ENCODE results near the gene PHF21B.

PHF21B gene

DNA sequence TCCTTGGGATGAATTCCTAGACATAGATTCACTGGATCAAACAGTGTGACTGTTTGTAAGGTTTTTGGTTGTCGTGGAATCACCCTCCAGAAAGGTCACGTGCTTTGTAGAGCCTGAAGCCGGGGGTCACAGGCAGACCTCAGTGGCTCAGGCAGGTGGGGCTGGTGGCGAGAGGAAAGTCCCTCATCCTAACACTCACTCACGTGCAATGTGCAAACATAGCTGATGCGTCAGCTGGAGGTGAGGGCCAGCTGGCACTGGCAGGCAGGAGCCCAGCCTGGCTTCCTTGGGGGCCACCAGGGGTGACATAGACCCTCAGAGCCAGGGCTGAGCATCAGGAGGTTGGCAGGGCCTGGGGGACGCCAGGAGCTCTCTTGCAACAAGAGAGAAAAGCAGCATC lies 167.4 kb downstream of the PHF21B start:
- H3K4me1 ChIP-seq (ENCODE audit: insufficient read depth, low read length), result no peaks in the 10 kb centered on the region
- no peaks in the 10 kb centered on the region; the same call in 1 of the 2 replicates for H3K36me3 ChIP-seq (ENCODE audit: insufficient read depth, low read length)

DNA sequence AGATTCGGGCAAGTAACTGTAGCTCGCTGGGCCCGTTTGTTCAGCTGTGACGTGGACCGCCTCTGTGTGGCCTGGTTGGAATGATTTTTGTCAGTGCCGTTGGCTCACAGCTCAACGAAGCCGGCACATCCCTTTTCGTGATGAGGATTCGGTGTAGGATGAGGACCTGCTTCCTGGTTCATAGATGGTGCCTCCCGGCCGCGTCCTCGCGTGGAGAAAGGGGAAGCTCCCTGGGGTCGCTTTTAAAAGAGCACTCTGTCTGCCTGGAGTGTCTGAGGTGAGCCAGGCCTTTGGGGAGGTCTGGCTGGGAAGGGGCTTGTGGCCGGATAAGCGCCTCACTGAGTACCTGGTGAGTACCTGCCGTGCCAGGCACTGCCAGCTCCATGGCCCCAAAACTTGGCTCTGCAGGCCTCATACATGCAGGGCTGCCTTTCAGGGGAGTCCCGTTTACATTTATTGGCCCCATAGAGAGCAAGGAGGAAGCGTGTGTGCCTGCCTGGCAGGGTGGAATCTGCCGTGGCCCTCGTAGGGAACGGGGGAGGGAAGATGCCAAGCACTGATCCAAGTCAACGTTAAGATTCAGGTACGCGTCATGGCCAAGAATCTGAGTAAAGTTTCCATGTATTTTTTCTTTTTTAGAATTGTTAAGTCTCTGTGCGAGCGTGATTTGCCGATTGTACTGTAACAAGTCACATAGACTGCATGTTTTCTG lies 169.0 kb downstream of the PHF21B start:
- Histone ChIP-seq H3K9me3 (ENCODE audit: control insufficient read depth, insufficient read depth, low read length) (no peaks in the 10 kb centered on the region), H3K36me3 (ENCODE audit: insufficient read depth, low read length) (no peaks in the 10 kb centered on the region; the same call in 1 of the 2 replicates), H3K4me1 (ENCODE audit: insufficient read depth, low read length) (no peaks in the 10 kb centered on the region), H3K9ac (ENCODE audit: low read depth, low read length) (no peak overlapping the region)

More for the DNA sequence above, 167.4 kb downstream of the PHF21B start:
- H3K9me3 ChIP-seq (ENCODE audit: control insufficient read depth, insufficient read depth, low read length), result no peaks in the 10 kb centered on the region
- no peak overlapping the region for H3K9ac ChIP-seq (ENCODE audit: low read depth, low read length)

- H3K9ac ChIP-seq (ENCODE audit: low read depth, low read length), result no peak overlapping the region
- no peaks in the 10 kb centered on the region; the same call in 1 of the 2 replicates for H3K36me3 ChIP-seq (ENCODE audit: insufficient read depth, low read length)
- no peaks in the 10 kb centered on the region for H3K4me1 ChIP-seq (ENCODE audit: insufficient read depth, low read length)
- H3K9me3 ChIP-seq (ENCODE audit: control insufficient read depth, insufficient read depth, low read length), result no peaks in the 10 kb centered on the region
Observed at GRCh38 chr22:44839721-44840120, 170.1 kb downstream of the PHF21B start.

DNA sequence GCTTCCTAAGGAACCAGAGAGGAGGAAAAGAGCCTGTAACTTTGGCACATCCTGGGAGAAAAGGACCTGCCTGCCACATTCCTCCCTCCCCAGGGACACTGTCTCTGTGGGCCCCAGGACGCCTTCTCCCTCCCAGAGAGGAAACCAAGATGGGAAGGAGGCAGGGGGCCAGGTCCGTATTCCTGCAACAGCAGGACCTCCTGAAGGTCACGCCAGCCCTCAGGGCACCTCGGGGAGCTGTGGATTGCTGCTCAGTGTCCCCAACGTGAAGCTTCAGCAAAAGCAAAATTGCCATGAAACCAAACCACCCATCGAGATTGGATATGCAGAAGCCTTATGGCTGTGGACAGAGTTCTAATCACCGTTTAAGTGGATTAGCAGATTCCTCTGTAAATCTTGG lies 170.7 kb downstream of the PHF21B start:
- Histone ChIP-seq H3K36me3 (ENCODE audit: insufficient read depth, low read length) (no peaks in the 10 kb centered on the region), H3K9ac (ENCODE audit: low read depth, low read length) (no peak overlapping the region), H3K4me1 (ENCODE audit: insufficient read depth, low read length) (no peaks in the 10 kb centered on the region), H3K9me3 (ENCODE audit: control insufficient read depth, insufficient read depth, low read length) (no peaks in the 10 kb centered on the region)

DNA sequence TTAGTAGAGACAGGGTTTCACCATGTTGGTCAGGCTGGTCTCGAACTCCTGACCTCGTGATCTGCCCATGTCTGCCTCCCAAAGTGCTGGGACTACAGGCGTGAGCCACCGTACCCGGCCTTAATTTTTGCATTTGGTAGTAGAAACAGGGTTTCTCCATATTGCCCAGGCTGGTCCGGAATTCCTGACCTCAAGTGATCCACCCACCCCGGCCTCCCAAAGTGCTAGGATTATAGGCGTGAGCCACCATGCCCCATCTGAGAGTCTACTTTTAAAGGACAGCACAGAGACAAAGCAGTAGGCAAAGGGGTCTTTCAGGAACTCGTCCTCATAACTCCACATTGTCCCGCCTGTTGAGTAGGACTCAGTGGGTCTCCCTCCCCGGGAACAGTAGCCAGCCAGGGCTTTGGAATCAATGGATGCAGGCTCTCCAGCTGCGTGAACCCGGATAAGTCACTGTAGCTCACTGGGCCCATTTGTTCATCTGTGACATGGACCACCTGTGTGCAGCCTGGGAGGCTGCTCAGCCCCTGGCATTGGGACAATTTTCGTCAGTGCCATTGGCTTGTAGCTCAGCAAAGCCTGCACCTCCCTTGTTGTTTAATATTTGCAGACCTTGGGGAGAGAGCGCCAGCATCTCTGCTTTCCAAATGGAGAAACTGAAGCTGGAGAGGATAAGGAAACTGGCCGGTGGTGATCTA lies 171.3 kb downstream of the PHF21B start:
- no peaks in the 10 kb centered on the region; the same call in 1 of the 2 replicates for H3K9me3 ChIP-seq (ENCODE audit: control insufficient read depth, insufficient read depth, low read length)
- no peaks in the 10 kb centered on the region for H3K4me1 ChIP-seq (ENCODE audit: insufficient read depth, low read length)
- no peaks in the 10 kb centered on the region for H3K36me3 ChIP-seq (ENCODE audit: insufficient read depth, low read length)
- no peak overlapping the region for H3K9ac ChIP-seq (ENCODE audit: low read depth, low read length)

DNA sequence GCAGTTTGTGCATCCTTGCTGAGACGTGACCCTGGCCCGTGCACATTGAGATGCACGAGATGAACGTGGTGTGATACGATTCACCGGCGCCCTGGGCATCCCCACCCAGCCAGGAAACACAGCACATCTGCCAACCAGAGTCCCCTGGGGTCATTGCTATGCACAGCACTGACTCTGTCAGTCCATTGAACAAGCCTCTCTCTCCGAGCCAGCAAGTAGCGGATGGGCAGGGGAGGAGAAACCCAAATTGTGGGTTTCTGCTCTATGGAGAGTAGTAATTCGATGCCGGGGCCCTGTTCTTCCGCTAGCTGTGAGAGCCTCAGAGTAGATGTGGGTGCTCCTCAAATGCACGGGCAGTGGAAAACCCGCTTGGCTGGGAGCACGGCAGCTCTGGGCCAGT lies 172.3 kb downstream of the PHF21B start:
- H3K9ac ChIP-seq (ENCODE audit: low read depth, low read length), result no peak overlapping the region
- H3K9me3 ChIP-seq (ENCODE audit: control insufficient read depth, insufficient read depth, low read length), result no peaks in the 10 kb centered on the region; the same call in 1 of the 2 replicates
- no peaks in the 10 kb centered on the region for H3K4me1 ChIP-seq (ENCODE audit: insufficient read depth, low read length)
- no peaks in the 10 kb centered on the region for H3K36me3 ChIP-seq (ENCODE audit: insufficient read depth, low read length)

- no peaks in the 10 kb centered on the region for H3K36me3 ChIP-seq (ENCODE audit: insufficient read depth, low read length)
- no peaks in the 10 kb centered on the region for H3K4me1 ChIP-seq (ENCODE audit: insufficient read depth, low read length)
- no peaks in the 10 kb centered on the region; the same call in 1 of the 2 replicates for H3K9me3 ChIP-seq (ENCODE audit: control insufficient read depth, insufficient read depth, low read length)
- no peak overlapping the region for H3K9ac ChIP-seq (ENCODE audit: low read depth, low read length)
Observed at GRCh38 chr22:44834065-44834464, 175.7 kb downstream of the PHF21B start.

GRCh38 chr22:44831885-44832284 lies 177.9 kb downstream of the PHF21B start:
- Histone ChIP-seq H3K9me3 (ENCODE audit: control insufficient read depth, insufficient read depth, low read length) (no peaks in the 10 kb centered on the region; the same call in 1 of the 2 replicates), H3K4me1 (ENCODE audit: insufficient read depth, low read length) (no peaks in the 10 kb centered on the region), H3K9ac (ENCODE audit: low read depth, low read length) (no peak overlapping the region), H3K36me3 (ENCODE audit: insufficient read depth, low read length) (no peaks in the 10 kb centered on the region)

Measured in ES-I3 (cell line).